Measurements from ENCODE around the gene GOLGA6L7.
"Not testable (repeated sequence)": the region's sequence is repeated elsewhere in the genome, so short reads cannot be mapped to it uniquely, and the experiment has no call there.

DNA sequence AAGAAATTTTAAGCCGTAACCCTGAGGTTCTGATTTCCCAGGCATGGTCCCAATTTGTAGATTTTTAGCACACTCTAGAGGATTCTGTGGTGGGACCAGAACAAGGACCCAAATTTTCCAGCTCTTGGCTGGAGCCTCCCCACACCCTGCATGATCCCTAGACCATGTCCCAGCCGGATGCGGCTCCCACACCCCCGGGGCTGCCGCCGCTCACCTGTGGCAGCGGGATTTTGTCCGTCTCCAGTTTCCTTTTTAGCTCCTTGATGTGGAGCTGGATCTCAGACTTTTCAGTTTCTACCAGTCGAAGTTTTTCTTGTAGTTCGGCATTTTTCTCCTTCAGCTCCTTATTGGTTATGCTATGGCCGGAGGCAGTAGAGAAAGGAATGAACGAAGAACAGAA lies 4.9 kb downstream of the GOLGA6L7 start:
- TF ChIP-seq, protein P1, sequence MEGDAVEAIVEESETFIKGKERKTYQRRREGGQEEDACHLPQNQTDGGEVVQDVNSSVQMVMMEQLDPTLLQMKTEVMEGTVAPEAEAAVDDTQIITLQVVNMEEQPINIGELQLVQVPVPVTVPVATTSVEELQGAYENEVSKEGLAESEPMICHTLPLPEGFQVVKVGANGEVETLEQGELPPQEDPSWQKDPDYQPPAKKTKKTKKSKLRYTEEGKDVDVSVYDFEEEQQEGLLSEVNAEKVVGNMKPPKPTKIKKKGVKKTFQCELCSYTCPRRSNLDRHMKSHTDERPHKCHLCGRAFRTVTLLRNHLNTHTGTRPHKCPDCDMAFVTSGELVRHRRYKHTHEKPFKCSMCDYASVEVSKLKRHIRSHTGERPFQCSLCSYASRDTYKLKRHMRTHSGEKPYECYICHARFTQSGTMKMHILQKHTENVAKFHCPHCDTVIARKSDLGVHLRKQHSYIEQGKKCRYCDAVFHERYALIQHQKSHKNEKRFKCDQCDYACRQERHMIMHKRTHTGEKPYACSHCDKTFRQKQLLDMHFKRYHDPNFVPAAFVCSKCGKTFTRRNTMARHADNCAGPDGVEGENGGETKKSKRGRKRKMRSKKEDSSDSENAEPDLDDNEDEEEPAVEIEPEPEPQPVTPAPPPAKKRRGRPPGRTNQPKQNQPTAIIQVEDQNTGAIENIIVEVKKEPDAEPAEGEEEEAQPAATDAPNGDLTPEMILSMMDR (IDR thresholded peaks at IDR 0.05): not testable (repeated sequence)
- not testable (repeated sequence) for TF ChIP-seq POLR2A (IDR thresholded peaks at IDR 0.05)

All from testis (tissue), 2 donors.